GM08714 (cell line): ENCODE measurements around the gene POLD3.

Experiments used
- H3K4me3 ChIP-seq: fragments of 200-500 bp; sonication (Bioruptor generic); 2 replicates; pipeline ENCODE4 v1.5.1; 2014; ENCODE audit warnings: mild to moderate bottlenecking, low read length, inconsistent platforms
- ZNF274 ChIP-seq: IDR thresholded peaks from 2 replicates; pipeline ENCODE4 v1.6.1; 2012; ENCODE audit warnings: mild to moderate bottlenecking, low read depth, low read length

POLD3 gene

GRCh38 chr11:74592441-74593362 is at the start of gene POLD3:
Gene POLD3, plus strand, starts transcription at chr11:74592582. Its CDS starts 77 bp downstream, at chr11:74592659.
- no peak for TF ChIP-seq ZNF274
- H3K4me3 ChIP-seq: peak within 1 kb of the TSS; percentile 92

GRCh38 chr11:74543991-74544390 is 48.4 kb upstream of the POLD3 start:
- TF ChIP-seq ZNF274: no peak

GRCh38 chr11:74546752-74547151 is 45.6 kb upstream of the POLD3 start:
- no peak overlapping the region for H3K4me3 ChIP-seq
- TF ChIP-seq ZNF274: no peak

More at GRCh38 chr11:74543991-74544390, 48.4 kb upstream of the POLD3 start:
- no peak overlapping the region for H3K4me3 ChIP-seq

- no peak for TF ChIP-seq ZNF274
- H3K4me3 ChIP-seq: no peak overlapping the region
Observed at GRCh38 chr11:74550991-74551753, 41.2 kb upstream of the POLD3 start.

GRCh38 chr11:74551754-74552145 is 40.6 kb upstream of the POLD3 start:
- TF ChIP-seq ZNF274: no peak
- H3K4me3 ChIP-seq: no peak overlapping the region

- no peak for TF ChIP-seq ZNF274
- H3K4me3 ChIP-seq: no peak overlapping the region
Observed at GRCh38 chr11:74557526-74557925, 34.9 kb upstream of the POLD3 start.

GRCh38 chr11:74559110-74559933 is 33.1 kb upstream of the POLD3 start:
- H3K4me3 ChIP-seq: no peak overlapping the region
- TF ChIP-seq ZNF274: no peak

GRCh38 chr11:74559934-74560309 is 32.5 kb upstream of the POLD3 start:
- H3K4me3 ChIP-seq: no peak overlapping the region
- no peak for TF ChIP-seq ZNF274

- H3K4me3 ChIP-seq: no peak overlapping the region
- no peak for TF ChIP-seq ZNF274
Observed at GRCh38 chr11:74566146-74566960, 26.0 kb upstream of the POLD3 start.

GRCh38 chr11:74568028-74568427 is 24.4 kb upstream of the POLD3 start:
- H3K4me3 ChIP-seq: no peak overlapping the region
- TF ChIP-seq ZNF274: no peak

- no peak for TF ChIP-seq ZNF274
- no peak overlapping the region for H3K4me3 ChIP-seq
Observed at GRCh38 chr11:74570266-74571061, 21.9 kb upstream of the POLD3 start.

GRCh38 chr11:74571062-74571399 is 21.4 kb upstream of the POLD3 start:
- no peak overlapping the region for H3K4me3 ChIP-seq
- TF ChIP-seq ZNF274: no peak

GRCh38 chr11:74572349-74572748 is 20.0 kb upstream of the POLD3 start:
- H3K4me3 ChIP-seq: no peak overlapping the region
- no peak for TF ChIP-seq ZNF274
